NCI-H1105 (cell line): Measurements from ENCODE around the gene OLFM1.
"Not testable (repeated sequence)": the region's sequence is repeated elsewhere in the genome, so short reads cannot be mapped to it uniquely, and the experiment has no call there.

ENCODE experiments used
- DNase-seq: peaks from one replicate; lab custom pipeline; 2025; lab: John Stamatoyannopoulos, UW

Gene OLFM1

GRCh38 chr9:135060461-135061116 lies 26.9 kb upstream of the OLFM1 start:
- DNase-seq: no peak

GRCh38 chr9:135061441-135061840 lies 26.0 kb upstream of the OLFM1 start:
- no peak for DNase-seq

- DNase-seq: no peak
These were observed 25.2 kb upstream of the OLFM1 start for GRCh38 chr9:135062254-135062653.

- not testable (repeated sequence) for DNase-seq
These were observed 24.0 kb upstream of the OLFM1 start for GRCh38 chr9:135063466-135063865.

- DNase-seq: not testable (repeated sequence)
These were observed 23.6 kb upstream of the OLFM1 start for GRCh38 chr9:135063888-135064287.

GRCh38 chr9:135065151-135065550 lies 22.3 kb upstream of the OLFM1 start:
- DNase-seq: no peak

- no peak for DNase-seq
These were observed 21.7 kb upstream of the OLFM1 start for GRCh38 chr9:135065804-135066203.

- DNase-seq: no peak
These were observed 21.2 kb upstream of the OLFM1 start for GRCh38 chr9:135066291-135066690.

- DNase-seq: no peak
These were observed 20.3 kb upstream of the OLFM1 start for GRCh38 chr9:135067096-135067710.

GRCh38 chr9:135068776-135069415 lies 18.6 kb upstream of the OLFM1 start:
- DNase-seq: no peak

- DNase-seq: no peak
These were observed 17.8 kb upstream of the OLFM1 start for GRCh38 chr9:135069558-135070197.

GRCh38 chr9:135070198-135070951 lies 17.1 kb upstream of the OLFM1 start:
- DNase-seq: no peak

- no peak for DNase-seq
These were observed 16.3 kb upstream of the OLFM1 start for GRCh38 chr9:135070964-135071735.

- DNase-seq: no peak
These were observed 14.3 kb upstream of the OLFM1 start for GRCh38 chr9:135073081-135073740.

GRCh38 chr9:135073741-135074305 lies 13.6 kb upstream of the OLFM1 start:
- no peak for DNase-seq

GRCh38 chr9:135074354-135075233 lies 12.9 kb upstream of the OLFM1 start:
- DNase-seq: no peak

GRCh38 chr9:135075234-135076142 lies 12.0 kb upstream of the OLFM1 start:
- peak; percentile 84 for DNase-seq

- no peak for DNase-seq
These were observed 11.2 kb upstream of the OLFM1 start for GRCh38 chr9:135076143-135076875.
